ENCODE measurements around the gene RNASE7. TPM values are rescaled to one million over a fixed set of nuclear protein-coding genes. Genes with fewer than 3 reads are reported as not detected.

The RNASE7 gene
- total RNA-seq, 6 experiments from 2014 or later, result not detected

- Mint-ChIP-seq H3K27ac (no peak overlapping the region), H3K36me3 (ENCODE audit: low read depth) (no peaks in the 10 kb centered on the region), H3K9me3 (no peaks in the 10 kb centered on the region), H3K27me3 (ENCODE audit: insufficient read depth) (peaks cover 51% of the 10 kb centered on the region), H3K4me3 (no peak overlapping the region), H3K4me1 (ENCODE audit: low read depth) (peaks cover 6% of the 10 kb centered on the region)
- TF ChIP-seq CTCF (IDR thresholded peaks at IDR 0.05), result no peak
- DNase-seq, result no peak
These were observed 18.2 kb upstream of the RNASE7 start for GRCh38 chr14:21023817-21024584.

GRCh38 chr14:21024585-21025370 lies 17.4 kb upstream of the RNASE7 start, which contains the start of gene NDRG2:
NDRG2 (minus strand) TSS chr14:21025061; CDS start chr14:21023315, 1,746 bp downstream.
- no peaks in the 10 kb centered on the region for H3K4me1 Mint-ChIP-seq (ENCODE audit: low read depth)
- H3K4me3 Mint-ChIP-seq, result peak within 1 kb of the TSS; percentile 44; the same call in 1 of the 2 replicates
- peaks cover 51% of the 10 kb centered on the region for H3K27me3 Mint-ChIP-seq (ENCODE audit: insufficient read depth)
- no peaks in the 10 kb centered on the region for H3K36me3 Mint-ChIP-seq (ENCODE audit: low read depth)
- no peak for TF ChIP-seq CTCF (IDR thresholded peaks at IDR 0.05)
- no peaks in the 10 kb centered on the region for H3K9me3 Mint-ChIP-seq
- H3K27ac Mint-ChIP-seq, result no peak within 1 kb of the TSS
- DNase-seq, result no peak

GRCh38 chr14:21025371-21026273 lies 16.5 kb upstream of the RNASE7 start:
- Mint-ChIP-seq H3K36me3 (ENCODE audit: low read depth) (no peaks in the 10 kb centered on the region), H3K27me3 (ENCODE audit: insufficient read depth) (peaks cover 53% of the 10 kb centered on the region), H3K27ac (no peak overlapping the region), H3K9me3 (no peaks in the 10 kb centered on the region), H3K4me3 (peak overlapping the region; percentile 44; the same call in 1 of the 2 replicates), H3K4me1 (ENCODE audit: low read depth) (no peaks in the 10 kb centered on the region)
- no peak for DNase-seq
- no peak for TF ChIP-seq CTCF (IDR thresholded peaks at IDR 0.05)

- H3K9me3 Mint-ChIP-seq, result no peaks in the 10 kb centered on the region
- H3K36me3 Mint-ChIP-seq (ENCODE audit: low read depth), result no peaks in the 10 kb centered on the region
- H3K4me3 Mint-ChIP-seq, result no peak overlapping the region
- H3K27ac Mint-ChIP-seq, result no peak overlapping the region
- no peak for TF ChIP-seq CTCF (IDR thresholded peaks at IDR 0.05)
- no peaks in the 10 kb centered on the region for H3K4me1 Mint-ChIP-seq (ENCODE audit: low read depth)
- no peak for DNase-seq
- H3K27me3 Mint-ChIP-seq (ENCODE audit: insufficient read depth), result peaks cover 49% of the 10 kb centered on the region
These were observed 15.7 kb upstream of the RNASE7 start for GRCh38 chr14:21026274-21026987.

- Mint-ChIP-seq H3K27me3 (ENCODE audit: insufficient read depth) (peaks cover 47% of the 10 kb centered on the region), H3K9me3 (no peaks in the 10 kb centered on the region), H3K4me3 (no peak overlapping the region), H3K4me1 (ENCODE audit: low read depth) (no peaks in the 10 kb centered on the region), H3K36me3 (ENCODE audit: low read depth) (no peaks in the 10 kb centered on the region), H3K27ac (no peak overlapping the region)
- DNase-seq, result no peak
- no peak for TF ChIP-seq CTCF (IDR thresholded peaks at IDR 0.05)
These were observed 15.2 kb upstream of the RNASE7 start for GRCh38 chr14:21026988-21027315.
